Measurements from ENCODE around the gene HOXC13.

GRCh38 chr12:53994009-53994263 lies 55.3 kb downstream of the HOXC13 start:
- no peak for TF ChIP-seq CTCF (IDR thresholded peaks at IDR 0.05; ENCODE audit: borderline replicate concordance, extremely low read depth, low read length, poor library complexity, severe bottlenecking)
- no peak for TF ChIP-seq EZH2 (IDR thresholded peaks at IDR 0.05; ENCODE audit: borderline replicate concordance, low read depth, low read length, severe bottlenecking)
